ENCODE measurements around the gene CSNK1A1L. TPM values are rescaled to one million over a fixed set of nuclear protein-coding genes. Genes with fewer than 3 reads are reported as not detected.

CSNK1A1L gene
- total and polyA plus RNA-seq, 2 donors (not counting 3 experiments of a cell fraction or from before 2014, with no cell fraction given), result not detected

GRCh38 chr13:37109051-37109678, 3.7 kb upstream of the CSNK1A1L start:
- POLR2A ChIA-PET, result no interaction called here
- TF ChIP-seq FOS (IDR thresholded peaks at IDR 0.05; ENCODE audit: borderline replicate concordance, insufficient read depth, low read length) (no peak), JUN (IDR thresholded peaks at IDR 0.05; ENCODE audit: borderline replicate concordance, insufficient read depth, insufficient read length, low read depth) (no peak), EZH2 (IDR thresholded peaks at IDR 0.05; ENCODE audit: borderline replicate concordance, low read depth, low read length, severe bottlenecking) (no peak), MAX (IDR thresholded peaks at IDR 0.05; ENCODE audit: insufficient read depth, insufficient read length) (no peak), CTCF (IDR thresholded peaks at IDR 0.05; ENCODE audit: extremely low read depth in 1 of 2, insufficient read depth in 1 of 2, low read depth in 1 of 2, low read length in 2 of 2) (peak; percentile 38 to 47), POLR2A (IDR thresholded peaks at IDR 0.05; ENCODE audit: low read depth, low read length) (no peak)

More at GRCh38 chr13:37109051-37109678, 3.7 kb upstream of the CSNK1A1L start:
- Histone ChIP-seq H3K9me1 (replicated peaks; ENCODE audit: control insufficient read depth, extremely low read depth, insufficient read depth, low read length) (no peaks in the 10 kb centered on the region), H3K27ac (ENCODE audit: insufficient read depth, low read depth, low read length) (no peak overlapping the region), H2AFZ (ENCODE audit: low read depth, low read length) (no peak overlapping the region), H4K20me1 (replicated peaks; ENCODE audit: control insufficient read depth, extremely low read depth, insufficient read depth, low read length) (no peaks in the 10 kb centered on the region), H3K4me1 (ENCODE audit: control insufficient read depth, extremely low read depth, insufficient read depth, low read length) (no peaks in the 10 kb centered on the region), H3K9ac (replicated peaks; ENCODE audit: extremely low read depth, insufficient read depth, low read length) (no peak overlapping the region), H3K36me3 (ENCODE audit: control insufficient read depth in 2 of 2, extremely low read depth in 1 of 2, insufficient read depth in 2 of 2, low read length in 2 of 2) (no peaks in the 10 kb centered on the region), H3K79me2 (ENCODE audit: control insufficient read depth, insufficient read depth, low read length) (no peaks in the 10 kb centered on the region), H3K9me3 (replicated peaks; ENCODE audit: control insufficient read depth, insufficient read depth, low read length) (no peaks in the 10 kb centered on the region), H3K27me3 (ENCODE audit: control insufficient read depth in 2 of 2, insufficient read depth in 2 of 2, low read length in 2 of 2) (peaks cover 0 to 2% of the 10 kb centered on the region in 2 experiments), H3K4me3 (replicated peaks in 1 of 3; ENCODE audit: insufficient read depth in 1 of 3, low read depth in 1 of 3, low read length in 3 of 3) (no peak overlapping the region), H3K4me2 (ENCODE audit: insufficient read depth, low read length) (no peak overlapping the region)
- intact Hi-C loops (cut with micrococcal nuclease), result loop anchor here (1.0 to 10.0 kb wide), 4 partner anchors 161 to 936 kb away; no protein-coding TSS in a partner anchor
- no TSS peak for BruUV-seq (replicated peaks)
- DNase-seq (ENCODE audit: low read depth, low spot score) (peak; percentile 76), FAIRE-seq (peak; percentile 73)
- CTCF ChIA-PET, result interaction anchor here (0.6 to 10.0 kb wide), 11 partner anchors 17 to 760 kb away, joined by 3 to 102 read pairs (median 4); partner anchors contain the start of genes POSTN and TRPC4
- dilution Hi-C loops (cut with MboI; ENCODE audit: extremely low pct_ligation_motif_present, low sequenced_read_pairs), result no loop called here

Measured in endothelial cell of umbilical vein (primary cell).